HL-60 (cell line): Measurements from ENCODE around the gene FAM120A.

Experiments
- DNase-seq, 2 experiments: peaks; one replicate each; pipeline ENCODE4 v3.0.0-alpha.2; 2010 to 2020; ENCODE audit warnings: low read depth in 1 of 2, low spot score in 1 of 2
- H3K27ac ChIP-seq: fragments of 250-450 bp; sonication (Bioruptor Pico); replicated peaks from 2 replicates; pipeline ENCODE4 v1.5.1; 2020; ENCODE audit warnings: mild to moderate bottlenecking, moderate library complexity
- H3K27me3 ChIP-seq: fragments of 250-450 bp; sonication (Bioruptor Pico); 2 replicates; pipeline ENCODE4 v1.5.1; 2021; ENCODE audit warnings: mild to moderate bottlenecking, moderate library complexity; ENCODE audit not compliant: insufficient read depth, poor library complexity, severe bottlenecking
- H3K4me3 ChIP-seq: replicated peaks from 2 replicates; pipeline ENCODE4 v1.5.1; 2011; ENCODE audit warnings: mild to moderate bottlenecking, control low read depth, low read length; ENCODE audit not compliant: insufficient read depth
- CTCF ChIP-seq: IDR thresholded peaks from one replicate; pipeline ENCODE4 v1.5.1; 2011; ENCODE audit warnings: low read length, control low read depth, inconsistent platforms; ENCODE audit not compliant: insufficient read depth
- GABPA ChIP-seq: IDR thresholded peaks from 2 replicates; pipeline ENCODE4 v1.6.1; 2012; ENCODE audit warnings: low read depth
- POLR2AphosphoS5 ChIP-seq: IDR thresholded peaks from 2 replicates; pipeline ENCODE4 v1.6.1; 2012; ENCODE audit warnings: low read depth
- REST ChIP-seq: IDR thresholded peaks from 2 replicates; pipeline ENCODE4 v1.6.1; 2012; ENCODE audit warnings: low read depth; ENCODE audit not compliant: insufficient replicate concordance
- SPI1 ChIP-seq: IDR thresholded peaks from 2 replicates; pipeline ENCODE4 v1.6.1; 2012; ENCODE audit warnings: low read depth, mild to moderate bottlenecking, borderline replicate concordance

FAM120A gene

GRCh38 chr9:93546356-93546755 is 94.9 kb downstream of the FAM120A start:
- Histone ChIP-seq H3K4me3 (no peak overlapping the region), H3K27ac (no peak overlapping the region), H3K27me3 (no peaks in the 10 kb centered on the region)
- no peak for DNase-seq
- TF ChIP-seq POLR2AphosphoS5: no peak
- TF ChIP-seq CTCF: no peak
- no peak for TF ChIP-seq GABPA
- TF ChIP-seq SPI1: no peak

GRCh38 chr9:93549611-93550010 is 98.1 kb downstream of the FAM120A start:
- H3K4me3 ChIP-seq: no peak overlapping the region
- H3K27me3 ChIP-seq: no peaks in the 10 kb centered on the region
- no peak for DNase-seq
- no peak for TF ChIP-seq POLR2AphosphoS5
- no peak for TF ChIP-seq SPI1
- TF ChIP-seq CTCF: no peak
- TF ChIP-seq REST: no peak
- no peak for TF ChIP-seq GABPA
- H3K27ac ChIP-seq: no peak overlapping the region

- no peak for DNase-seq
- no peak for TF ChIP-seq GABPA
- no peak for TF ChIP-seq CTCF
- no peak for TF ChIP-seq POLR2AphosphoS5
- TF ChIP-seq SPI1: no peak
- TF ChIP-seq REST: no peak
- H3K27ac ChIP-seq: no peak overlapping the region
- H3K4me3 ChIP-seq: no peak overlapping the region
- no peaks in the 10 kb centered on the region for H3K27me3 ChIP-seq
These were observed 101.4 kb downstream of the FAM120A start for GRCh38 chr9:93552923-93553322.

- TF ChIP-seq CTCF: no peak
- no peak for TF ChIP-seq GABPA
- TF ChIP-seq REST: no peak
- TF ChIP-seq POLR2AphosphoS5: no peak
- TF ChIP-seq SPI1: no peak
- DNase-seq: no peak
- no peaks in the 10 kb centered on the region for H3K27me3 ChIP-seq
These were observed 103.9 kb downstream of the FAM120A start for GRCh38 chr9:93555370-93555769.

More at GRCh38 chr9:93555370-93555769, 103.9 kb downstream of the FAM120A start:
- Histone ChIP-seq H3K27ac (no peak overlapping the region), H3K4me3 (no peak overlapping the region)
